ENCODE results near the gene QRFP.
"Not testable (repeated sequence)": the region's sequence is repeated elsewhere in the genome, so short reads cannot be mapped to it uniquely, and the experiment has no call there.

Gene QRFP

DNA sequence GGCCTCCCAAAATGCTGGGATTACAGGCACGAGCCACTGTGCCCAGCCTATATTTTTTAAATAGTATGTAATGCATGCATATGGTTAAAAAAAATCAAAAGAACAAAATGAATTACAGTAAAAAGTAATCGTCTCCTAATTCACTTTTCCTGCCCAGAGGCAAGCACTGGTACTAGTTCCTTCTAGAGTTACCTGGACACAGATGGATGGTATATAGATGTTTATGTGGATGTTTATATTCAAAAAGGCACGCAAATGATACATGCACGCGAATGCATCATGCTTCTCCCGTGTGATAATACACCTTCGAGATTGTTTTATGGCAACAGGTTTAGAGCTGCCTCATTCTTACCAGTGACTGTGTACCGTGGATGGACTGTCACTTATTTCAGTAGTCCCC, 40.1 kb downstream of the QRFP start:
- Histone ChIP-seq H3K27me3 (replicated peaks; ENCODE audit: control insufficient read depth, insufficient read depth, low read length) (no peaks in the 10 kb centered on the region), H3K4me3 (replicated peaks; ENCODE audit: low read depth, low read length) (no peak overlapping the region), H3K36me3 (ENCODE audit: control insufficient read depth, insufficient read depth, low read length) (peaks cover 10% of the 10 kb centered on the region)
- TF ChIP-seq, protein P1, sequence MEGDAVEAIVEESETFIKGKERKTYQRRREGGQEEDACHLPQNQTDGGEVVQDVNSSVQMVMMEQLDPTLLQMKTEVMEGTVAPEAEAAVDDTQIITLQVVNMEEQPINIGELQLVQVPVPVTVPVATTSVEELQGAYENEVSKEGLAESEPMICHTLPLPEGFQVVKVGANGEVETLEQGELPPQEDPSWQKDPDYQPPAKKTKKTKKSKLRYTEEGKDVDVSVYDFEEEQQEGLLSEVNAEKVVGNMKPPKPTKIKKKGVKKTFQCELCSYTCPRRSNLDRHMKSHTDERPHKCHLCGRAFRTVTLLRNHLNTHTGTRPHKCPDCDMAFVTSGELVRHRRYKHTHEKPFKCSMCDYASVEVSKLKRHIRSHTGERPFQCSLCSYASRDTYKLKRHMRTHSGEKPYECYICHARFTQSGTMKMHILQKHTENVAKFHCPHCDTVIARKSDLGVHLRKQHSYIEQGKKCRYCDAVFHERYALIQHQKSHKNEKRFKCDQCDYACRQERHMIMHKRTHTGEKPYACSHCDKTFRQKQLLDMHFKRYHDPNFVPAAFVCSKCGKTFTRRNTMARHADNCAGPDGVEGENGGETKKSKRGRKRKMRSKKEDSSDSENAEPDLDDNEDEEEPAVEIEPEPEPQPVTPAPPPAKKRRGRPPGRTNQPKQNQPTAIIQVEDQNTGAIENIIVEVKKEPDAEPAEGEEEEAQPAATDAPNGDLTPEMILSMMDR (IDR thresholded peaks at IDR 0.05; ENCODE audit: insufficient read depth, low read length, poor library complexity, severe bottlenecking) = no peak
- no peak for DNase-seq (ENCODE audit: extremely low read depth, insufficient read length)

DNA sequence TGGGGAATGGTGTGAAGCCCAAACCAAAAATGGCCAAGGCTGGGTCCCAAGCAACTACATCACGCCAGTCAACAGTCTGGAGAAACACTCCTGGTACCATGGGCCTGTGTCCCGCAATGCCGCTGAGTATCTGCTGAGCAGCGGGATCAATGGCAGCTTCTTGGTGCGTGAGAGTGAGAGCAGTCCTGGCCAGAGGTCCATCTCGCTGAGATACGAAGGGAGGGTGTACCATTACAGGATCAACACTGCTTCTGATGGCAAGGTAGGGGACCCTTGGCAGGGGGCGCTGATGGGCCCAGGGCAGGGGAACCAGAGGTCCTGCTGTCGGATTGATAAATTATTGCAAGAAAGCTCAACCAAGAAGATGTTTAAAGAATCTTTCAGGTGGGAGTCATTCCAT, 41.8 kb downstream of the QRFP start:
- Histone ChIP-seq H3K4me3 (replicated peaks; ENCODE audit: low read depth, low read length) (no peak overlapping the region), H3K36me3 (ENCODE audit: control insufficient read depth, insufficient read depth, low read length) (peaks cover 5% of the 10 kb centered on the region), H3K27me3 (replicated peaks; ENCODE audit: control insufficient read depth, insufficient read depth, low read length) (no peaks in the 10 kb centered on the region)
- TF ChIP-seq, protein P1 (IDR thresholded peaks at IDR 0.05; ENCODE audit: insufficient read depth, low read length, poor library complexity, severe bottlenecking) = no peak
- DNase-seq (ENCODE audit: extremely low read depth, insufficient read length) = no peak

DNA sequence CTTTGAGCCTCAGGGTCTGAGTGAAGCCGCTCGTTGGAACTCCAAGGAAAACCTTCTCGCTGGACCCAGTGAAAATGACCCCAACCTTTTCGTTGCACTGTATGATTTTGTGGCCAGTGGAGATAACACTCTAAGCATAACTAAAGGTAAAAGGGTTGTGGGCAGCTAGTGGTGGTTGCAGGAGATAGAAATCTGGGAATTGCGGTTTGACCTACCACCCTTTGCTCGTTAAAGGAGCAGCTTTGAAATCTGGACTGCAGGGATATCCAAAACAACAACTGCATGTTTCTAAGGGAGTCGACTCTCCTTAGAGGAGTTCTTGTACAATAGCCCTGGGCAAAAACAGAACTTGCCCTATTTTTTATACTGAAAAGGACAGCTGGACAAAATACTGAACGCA, 42.5 kb downstream of the QRFP start:
- no peak for DNase-seq (ENCODE audit: extremely low read depth, insufficient read length)
- no peak overlapping the region for H3K4me3 ChIP-seq (replicated peaks; ENCODE audit: low read depth, low read length)
- peaks cover 4% of the 10 kb centered on the region for H3K36me3 ChIP-seq (ENCODE audit: control insufficient read depth, insufficient read depth, low read length)
- H3K27me3 ChIP-seq (replicated peaks; ENCODE audit: control insufficient read depth, insufficient read depth, low read length) = no peaks in the 10 kb centered on the region
- TF ChIP-seq, protein P1 (IDR thresholded peaks at IDR 0.05; ENCODE audit: insufficient read depth, low read length, poor library complexity, severe bottlenecking) = no peak

DNA sequence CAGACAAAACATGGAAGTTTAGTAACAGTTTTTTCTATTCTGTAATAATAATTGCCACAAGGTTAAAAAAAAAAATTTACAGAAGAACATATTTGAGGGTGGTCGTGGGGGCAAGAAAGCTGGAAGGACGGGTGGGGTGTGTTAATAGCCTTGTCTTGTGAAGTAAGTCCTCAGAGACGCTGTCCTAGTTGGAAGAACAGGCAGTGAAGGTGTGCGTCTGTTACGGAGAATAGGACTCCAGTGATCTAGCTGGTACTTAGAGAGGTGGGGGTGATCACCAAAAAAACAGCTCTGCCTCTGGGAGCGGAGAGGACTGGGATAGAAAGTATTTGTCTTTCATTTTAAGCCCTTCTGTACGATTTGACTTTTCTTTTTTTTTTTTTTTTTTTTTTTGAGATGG, 43.8 kb downstream of the QRFP start:
- DNase-seq (ENCODE audit: extremely low read depth, insufficient read length) = no peak
- TF ChIP-seq, protein P1 (IDR thresholded peaks at IDR 0.05; ENCODE audit: insufficient read depth, low read length, poor library complexity, severe bottlenecking) = no peak
- peaks cover 2% of the 10 kb centered on the region for H3K36me3 ChIP-seq (ENCODE audit: control insufficient read depth, insufficient read depth, low read length)
- H3K27me3 ChIP-seq (replicated peaks; ENCODE audit: control insufficient read depth, insufficient read depth, low read length) = no peaks in the 10 kb centered on the region
- H3K4me3 ChIP-seq (replicated peaks; ENCODE audit: low read depth, low read length) = no peak overlapping the region

DNA sequence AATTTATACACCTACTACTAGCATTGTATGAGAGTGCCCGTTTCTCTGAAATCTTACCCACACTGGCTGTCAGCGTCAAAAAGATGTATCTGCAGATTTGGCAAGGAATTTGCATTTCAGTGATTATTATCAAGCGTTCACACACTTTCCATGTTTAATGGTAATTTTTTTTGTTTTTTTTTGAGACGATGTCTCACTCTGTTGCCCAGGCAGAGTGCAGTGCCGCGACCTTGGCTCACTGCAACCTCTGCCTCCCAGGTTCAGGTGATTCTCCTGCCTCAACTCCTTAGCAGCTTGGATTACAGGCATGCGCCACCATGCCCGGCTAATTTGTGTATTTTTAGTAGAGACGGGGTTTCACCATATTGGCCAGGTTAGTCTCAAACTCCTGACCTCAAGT, 47.3 kb downstream of the QRFP start:
- no peaks in the 10 kb centered on the region; the same call in 1 of the 2 replicates for H3K36me3 ChIP-seq (ENCODE audit: control insufficient read depth, insufficient read depth, low read length)
- no peaks in the 10 kb centered on the region for H3K27me3 ChIP-seq (replicated peaks; ENCODE audit: control insufficient read depth, insufficient read depth, low read length)
- H3K4me3 ChIP-seq (replicated peaks; ENCODE audit: low read depth, low read length) = no peak overlapping the region
- no peak for DNase-seq (ENCODE audit: extremely low read depth, insufficient read length)
- TF ChIP-seq, protein P1 (IDR thresholded peaks at IDR 0.05; ENCODE audit: insufficient read depth, low read length, poor library complexity, severe bottlenecking) = no peak

DNA sequence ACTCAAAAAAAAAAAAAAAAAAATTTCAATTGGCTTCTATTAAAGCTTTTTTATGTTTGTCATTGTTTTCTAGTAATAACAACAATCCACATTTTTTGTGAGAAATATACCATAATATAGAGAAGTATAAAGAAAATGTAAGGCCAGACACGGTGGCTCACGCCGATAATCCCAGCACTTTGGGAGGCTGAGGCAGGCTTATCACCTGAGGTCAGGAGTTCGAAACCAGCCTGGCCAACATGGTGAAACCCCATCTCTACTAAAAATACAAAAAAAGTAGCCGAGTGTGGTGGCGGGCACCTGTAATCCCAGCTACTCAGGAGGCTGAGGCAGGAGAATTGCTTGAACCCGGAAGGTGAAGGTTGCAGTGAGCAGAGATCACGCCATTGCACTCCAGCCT, 48.1 kb downstream of the QRFP start:
- not testable (repeated sequence) for H3K27me3 ChIP-seq (replicated peaks; ENCODE audit: control insufficient read depth, insufficient read depth, low read length); DNase-seq (ENCODE audit: extremely low read depth, insufficient read length); H3K4me3 ChIP-seq (replicated peaks; ENCODE audit: low read depth, low read length); H3K36me3 ChIP-seq (ENCODE audit: control insufficient read depth, insufficient read depth, low read length)
